Gastroesophageal sphincter (tissue), 3 donors: Measurements from ENCODE around the gene FGGY.

Source experiments
- POLR2A ChIP-seq, 2 donors: fragments of 450-650 bp; IDR thresholded peaks; one replicate each; pipeline ENCODE4 v1.6.1; 2017; ENCODE audit warnings: antibody characterized with exemption in 2 of 2, mild to moderate bottlenecking in 2 of 2, moderate library complexity in 1 of 2
- POLR2AphosphoS5 ChIP-seq: sonication (generic); formaldehyde crosslinking; IDR thresholded peaks from one replicate; pipeline ENCODE4 v1.6.1; 2017; ENCODE audit warnings: antibody characterized with exemption
- TF ChIP-seq, protein P1 (sequence below), 4 experiments: fragments of 200-600 bp in 2 of 4; fragments of 450-650 bp in 2 of 4; sonication (generic) in 1 of 4; IDR thresholded peaks; one replicate each; pipeline ENCODE4 v1.5.1; 2017 to 2019; ENCODE audit warnings: antibody characterized with exemption in 4 of 4, mild to moderate bottlenecking in 2 of 4, moderate library complexity in 2 of 4

DNA sequence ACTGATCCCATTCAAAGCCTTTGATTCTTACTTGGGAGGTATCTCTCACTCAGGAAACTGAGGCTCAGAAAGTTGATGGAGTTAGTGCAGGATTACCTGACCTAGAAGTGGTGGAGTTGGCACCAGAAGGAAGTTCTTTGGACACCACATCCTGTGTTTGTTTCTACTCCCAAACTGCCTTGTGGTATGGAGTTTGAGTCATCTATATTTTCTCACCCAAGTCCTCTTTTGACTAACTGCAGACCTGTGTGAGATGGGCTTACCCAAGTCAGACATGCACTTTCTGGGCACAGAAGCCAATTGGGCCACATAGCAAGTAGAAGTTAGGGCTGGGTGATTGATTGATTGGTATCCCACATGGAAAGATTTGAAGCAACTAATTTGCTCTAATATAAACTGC, 36.1 kb downstream of the FGGY start:
- no peak for TF ChIP-seq POLR2AphosphoS5
- TF ChIP-seq, protein P1, sequence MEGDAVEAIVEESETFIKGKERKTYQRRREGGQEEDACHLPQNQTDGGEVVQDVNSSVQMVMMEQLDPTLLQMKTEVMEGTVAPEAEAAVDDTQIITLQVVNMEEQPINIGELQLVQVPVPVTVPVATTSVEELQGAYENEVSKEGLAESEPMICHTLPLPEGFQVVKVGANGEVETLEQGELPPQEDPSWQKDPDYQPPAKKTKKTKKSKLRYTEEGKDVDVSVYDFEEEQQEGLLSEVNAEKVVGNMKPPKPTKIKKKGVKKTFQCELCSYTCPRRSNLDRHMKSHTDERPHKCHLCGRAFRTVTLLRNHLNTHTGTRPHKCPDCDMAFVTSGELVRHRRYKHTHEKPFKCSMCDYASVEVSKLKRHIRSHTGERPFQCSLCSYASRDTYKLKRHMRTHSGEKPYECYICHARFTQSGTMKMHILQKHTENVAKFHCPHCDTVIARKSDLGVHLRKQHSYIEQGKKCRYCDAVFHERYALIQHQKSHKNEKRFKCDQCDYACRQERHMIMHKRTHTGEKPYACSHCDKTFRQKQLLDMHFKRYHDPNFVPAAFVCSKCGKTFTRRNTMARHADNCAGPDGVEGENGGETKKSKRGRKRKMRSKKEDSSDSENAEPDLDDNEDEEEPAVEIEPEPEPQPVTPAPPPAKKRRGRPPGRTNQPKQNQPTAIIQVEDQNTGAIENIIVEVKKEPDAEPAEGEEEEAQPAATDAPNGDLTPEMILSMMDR (IDR thresholded peaks at IDR 0.05): no peak
- TF ChIP-seq POLR2A (IDR thresholded peaks at IDR 0.05): no peak
